ENCODE data around the gene NR5A2.

Gene NR5A2

DNA sequence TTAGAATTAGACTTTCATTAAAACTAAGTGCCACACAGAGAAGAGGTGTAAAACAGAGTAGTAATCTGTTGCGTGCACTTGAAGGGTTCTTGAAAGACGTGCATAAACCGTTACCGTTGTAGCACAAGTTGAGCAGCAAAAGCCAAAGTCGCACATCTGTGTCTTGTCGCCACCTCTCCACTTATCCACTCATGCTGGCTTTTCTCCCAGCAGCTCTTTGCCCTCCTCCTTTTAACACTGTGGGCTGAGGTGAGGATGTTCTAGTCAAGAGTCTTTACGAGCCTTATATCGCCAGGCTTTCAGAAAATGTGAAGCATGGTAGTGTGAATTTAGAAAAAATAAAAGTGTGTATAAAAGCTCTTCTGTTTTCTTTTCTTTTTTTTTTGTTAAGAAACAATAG, 48.0 kb downstream of the NR5A2 start:
- no peak for DNase-seq

GRCh38 chr1:200075938-200076546, 48.5 kb downstream of the NR5A2 start:
- no peak for DNase-seq

GRCh38 chr1:200079232-200079940, 51.9 kb downstream of the NR5A2 start:
- DNase-seq = no peak

DNA sequence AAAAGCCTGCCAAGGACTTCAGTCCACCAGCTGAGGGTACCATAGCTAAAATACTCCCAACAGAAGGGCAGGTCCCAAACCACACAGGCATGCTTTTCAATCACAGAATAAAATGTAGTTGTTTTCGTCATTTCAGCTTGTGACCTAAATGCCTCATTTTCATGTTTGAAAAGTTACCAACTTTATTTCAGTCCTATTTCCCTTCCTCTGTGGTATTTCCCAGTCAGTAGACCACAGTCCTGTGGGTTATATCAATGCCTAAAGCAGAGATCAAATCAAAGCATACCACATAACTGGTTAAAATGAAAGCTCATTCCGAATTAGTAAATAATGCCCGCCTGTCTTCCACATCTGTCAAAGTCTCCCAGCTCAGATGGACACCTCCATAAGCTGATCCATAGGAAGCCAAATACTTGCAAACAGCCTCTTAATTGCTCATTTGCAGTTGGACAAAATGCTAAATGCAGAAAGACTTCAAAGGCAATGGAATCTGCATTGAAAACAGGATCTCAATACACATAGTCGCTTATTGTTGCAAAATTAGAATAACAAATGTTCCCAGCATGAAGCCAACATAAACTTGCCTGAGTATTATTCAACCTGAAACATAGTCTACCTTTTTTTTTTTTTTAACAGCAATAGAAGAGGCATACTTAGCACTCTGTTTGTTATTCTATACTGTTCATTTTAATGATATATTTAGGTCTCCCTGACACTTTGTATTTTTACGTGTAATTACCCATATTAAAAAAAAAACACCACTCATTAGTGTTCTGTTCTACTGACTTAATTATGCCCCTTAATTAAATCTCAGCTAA, 53.9 kb downstream of the NR5A2 start:
- no peak for DNase-seq

GRCh38 chr1:200081969-200082245, 54.4 kb downstream of the NR5A2 start:
- DNase-seq = no peak

DNA sequence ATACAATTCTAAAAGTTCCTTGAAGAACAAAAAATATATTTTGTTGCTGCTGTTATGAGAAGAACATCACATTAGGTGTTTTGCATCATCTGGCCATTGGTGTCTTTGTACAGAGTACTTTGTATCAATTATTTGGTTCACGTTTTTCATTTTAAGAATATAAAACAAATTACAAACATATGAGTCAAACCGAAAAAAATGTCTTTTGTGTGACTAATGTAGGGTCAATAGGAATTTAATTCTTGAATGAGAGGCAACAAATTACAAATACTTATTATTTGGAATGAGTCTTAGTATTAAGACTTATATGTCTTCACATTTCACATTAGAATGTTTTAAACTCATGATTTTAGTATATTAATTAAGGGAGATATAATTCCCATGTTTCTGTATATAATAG, 54.8 kb downstream of the NR5A2 start:
- no peak for DNase-seq

- no peak for DNase-seq
These were observed 63.0 kb downstream of the NR5A2 start for GRCh38 chr1:200090252-200091159.

GRCh38 chr1:200095057-200095577, 67.6 kb downstream of the NR5A2 start:
- DNase-seq = no peak

- no peak for DNase-seq
These were observed 69.3 kb downstream of the NR5A2 start for GRCh38 chr1:200096774-200097173.

DNA sequence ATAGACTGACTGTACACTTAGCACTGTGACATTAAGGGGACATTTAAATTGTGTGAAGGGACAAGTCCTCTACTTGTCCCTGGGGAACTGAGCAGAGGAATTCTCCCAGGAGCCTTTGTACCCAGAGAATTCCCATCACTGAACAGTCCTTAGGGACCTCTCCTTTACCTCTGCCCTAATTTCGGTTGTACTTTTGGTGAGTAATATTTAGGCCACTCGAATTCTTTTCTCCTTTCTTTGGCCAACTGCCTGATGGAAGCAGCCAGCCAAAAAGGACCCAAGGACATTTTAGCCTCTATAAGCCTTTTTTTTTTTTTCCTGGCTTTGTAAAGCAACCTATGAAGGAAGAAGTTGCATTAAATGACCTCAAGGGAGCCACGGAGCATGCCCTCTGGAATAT, 71.5 kb downstream of the NR5A2 start:
- no peak for DNase-seq

DNA sequence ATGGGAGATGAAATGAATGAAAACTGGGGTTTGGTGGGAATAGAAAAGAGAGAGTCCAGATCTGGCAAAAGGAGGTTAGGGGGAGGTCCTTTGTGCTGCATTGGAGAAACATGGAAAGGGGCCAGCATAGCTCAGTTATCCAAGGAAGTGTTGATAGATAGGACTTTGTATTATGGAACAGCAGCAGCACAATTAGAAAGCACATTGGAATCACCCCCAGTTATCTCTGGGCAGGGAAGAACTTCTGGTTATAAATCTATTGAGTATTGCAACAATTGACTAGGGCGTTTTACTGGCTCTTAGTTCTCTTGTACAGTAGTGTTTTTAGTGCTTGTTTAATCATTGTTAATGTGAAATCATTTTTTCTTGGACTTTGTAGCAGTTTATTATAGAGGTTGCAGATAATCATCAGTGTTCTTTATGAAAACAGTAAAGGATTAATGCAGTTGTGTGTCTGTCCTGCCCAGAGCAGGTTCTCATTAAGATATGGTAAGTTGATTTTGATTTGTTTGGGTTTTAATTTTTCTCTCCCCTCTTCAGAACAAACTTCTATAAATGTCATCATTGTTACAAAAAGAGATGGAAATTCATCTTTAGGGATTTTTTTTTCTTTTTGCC, 76.6 kb downstream of the NR5A2 start:
- no peak for DNase-seq

DNA sequence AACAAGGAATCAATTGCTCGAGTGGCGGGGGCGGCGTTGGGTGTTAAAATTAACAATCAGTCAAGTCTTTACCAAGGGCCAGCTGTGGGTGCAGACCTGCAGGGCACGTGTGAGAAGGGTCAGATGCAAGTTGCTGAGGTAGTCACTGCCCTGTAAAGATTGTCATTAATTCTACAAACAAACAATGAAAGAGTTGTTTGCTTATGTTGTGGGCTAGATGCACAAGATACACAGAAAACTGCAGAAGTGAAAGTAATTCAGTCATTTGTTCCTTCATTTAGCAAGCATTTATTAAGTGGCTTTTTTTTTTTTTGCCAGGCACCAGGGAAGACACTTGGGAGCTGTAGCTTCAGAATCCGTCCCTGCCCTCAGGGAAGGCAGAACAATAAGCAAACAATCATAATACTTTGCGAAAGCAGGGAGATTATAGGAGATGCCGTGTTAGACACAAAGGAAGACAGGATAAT, 79.5 kb downstream of the NR5A2 start:
- no peak for DNase-seq

DNA sequence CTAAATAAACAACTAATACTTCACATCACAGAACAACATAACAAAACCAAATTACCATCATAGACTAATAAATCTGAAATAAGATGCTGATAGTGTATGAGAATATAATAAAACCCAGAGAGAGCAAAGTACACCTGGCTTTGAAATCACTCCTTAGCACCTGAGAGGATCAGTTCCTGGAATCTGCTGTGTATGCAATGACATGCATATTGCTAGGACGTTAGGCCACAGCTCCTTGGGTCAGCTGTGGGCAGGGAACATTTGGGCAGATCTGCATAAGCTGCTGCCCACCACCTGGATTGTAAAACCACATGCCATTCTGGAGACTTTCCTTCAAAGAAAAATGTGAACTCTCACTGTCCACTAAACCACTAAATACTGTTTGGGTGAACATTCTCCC, 81.1 kb downstream of the NR5A2 start:
- DNase-seq = no peak

GRCh38 chr1:200112290-200112689, 84.8 kb downstream of the NR5A2 start:
- no peak for DNase-seq

DNA sequence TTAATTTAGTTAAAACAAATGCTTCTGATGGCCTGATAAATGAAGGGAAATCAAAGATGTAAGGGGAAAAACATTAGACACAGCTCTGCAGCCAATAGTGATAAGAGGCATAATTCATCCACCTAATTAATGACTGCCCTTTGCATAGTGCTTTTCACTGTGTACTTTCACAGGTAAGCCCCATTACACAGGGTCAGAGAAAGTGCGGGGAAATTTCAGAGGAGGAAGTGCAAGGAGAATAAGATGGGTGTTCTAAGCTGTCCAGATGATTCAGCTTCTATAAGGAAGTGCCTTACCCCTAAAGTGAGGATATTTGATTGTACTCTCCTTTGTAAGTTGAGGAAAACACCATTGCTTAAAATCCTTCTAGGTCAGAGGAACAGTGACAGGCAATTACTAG, 88.0 kb downstream of the NR5A2 start:
- DNase-seq = no peak

GRCh38 chr1:200116324-200116723, 88.8 kb downstream of the NR5A2 start:
- no peak for DNase-seq

DNA sequence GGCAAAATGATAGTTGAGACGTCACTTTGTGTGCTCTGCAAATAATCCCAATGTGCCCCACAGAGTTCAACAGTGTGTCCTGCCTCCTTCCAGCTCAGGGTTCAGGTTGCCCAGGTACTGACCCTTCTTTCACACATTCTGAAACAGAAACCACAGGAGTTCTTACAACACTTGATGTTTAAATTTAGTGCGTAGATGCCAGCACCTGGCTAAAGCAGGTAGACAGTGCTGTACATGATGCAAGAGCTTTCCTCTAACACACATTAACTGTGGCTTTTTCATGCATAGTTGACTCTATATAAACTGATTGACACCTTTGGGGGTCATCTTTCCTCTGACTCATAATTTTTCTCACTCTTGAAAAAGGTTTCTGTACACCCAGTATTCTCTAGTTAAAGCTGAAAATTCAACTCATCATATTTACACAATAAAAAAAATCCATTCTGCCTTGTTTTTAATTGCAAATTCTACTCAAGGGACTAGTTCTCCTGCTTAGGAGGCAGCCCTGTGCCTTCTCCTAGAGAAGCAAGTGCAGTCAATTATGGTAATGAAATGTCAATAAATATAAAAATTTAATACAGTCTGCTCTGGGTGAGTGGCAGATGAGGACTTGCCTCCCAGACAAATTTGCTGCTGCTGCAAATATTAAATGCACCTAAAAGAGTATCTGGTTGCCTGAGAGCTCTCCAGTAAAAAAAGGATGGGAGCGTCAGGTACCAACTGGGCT, 91.4 kb downstream of the NR5A2 start:
- DNase-seq = no peak

DNA sequence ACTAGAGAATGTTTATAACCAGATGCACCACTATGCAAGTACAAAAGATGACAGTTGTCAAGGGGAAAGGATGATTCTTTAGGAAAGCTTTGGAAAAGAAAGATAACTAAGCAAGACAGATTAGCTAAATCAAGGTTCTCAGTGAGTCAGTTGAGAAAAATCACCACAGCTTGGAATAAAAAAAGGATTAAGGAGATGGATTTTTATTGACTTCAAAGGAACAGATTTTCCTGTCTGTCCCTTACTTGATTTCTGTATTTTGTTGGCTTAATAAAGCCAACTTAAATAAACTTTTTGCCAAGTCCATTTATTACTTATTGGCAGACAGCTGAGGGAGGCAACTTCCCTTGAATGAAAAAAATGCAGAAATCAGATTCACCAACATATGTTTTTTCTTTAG, 93.9 kb downstream of the NR5A2 start:
- DNase-seq = no peak

DNA sequence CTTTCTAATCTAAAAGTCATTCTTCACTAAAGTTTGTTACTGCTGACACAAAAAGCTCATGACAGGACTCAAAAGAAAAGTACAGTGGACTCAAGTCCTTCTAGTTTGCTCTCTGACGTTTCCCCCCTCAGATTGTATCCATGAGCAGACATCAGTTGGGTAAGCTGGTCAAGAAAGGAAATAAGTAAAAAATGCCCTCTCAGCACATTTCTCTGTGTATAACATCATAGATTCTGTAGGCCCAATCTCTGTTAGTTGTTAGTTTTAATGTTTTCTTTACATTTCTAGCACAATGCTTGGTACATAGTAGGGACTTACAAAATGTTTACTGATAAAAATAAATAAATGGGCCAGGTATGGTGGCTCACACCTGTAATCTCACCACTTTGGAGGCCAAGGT, 96.8 kb downstream of the NR5A2 start:
- DNase-seq = no peak

- no peak for DNase-seq
These were observed 100.6 kb downstream of the NR5A2 start for GRCh38 chr1:200128081-200128480.

Data from activated naive CD4-positive, alpha-beta T cell (primary cell).